Smooth muscle cell (in vitro differentiated cells): ENCODE data around the gene NTPCR. TPM values are rescaled to one million over a fixed set of nuclear protein-coding genes. Genes with fewer than 3 reads are reported as not detected.
A peak's percentile ranks its signal among the peaks of the same experiment; 100 is the strongest.
"Not testable (repeated sequence)": the region's sequence is repeated elsewhere in the genome, so short reads cannot be mapped to it uniquely, and the experiment has no call there.

Source experiments
- DNase-seq: peaks from one replicate; lab custom pipeline; 2025; ENCODE audit not compliant: unreplicated experiment; lab: John Stamatoyannopoulos, UW
- H2AFZ ChIP-seq: fragments of 200-600 bp; sonication (generic); 2 replicates; pipeline ENCODE4 v1.6.0; 2016; ENCODE audit warnings: antibody characterized with exemption, low read depth, mild to moderate bottlenecking
- H3F3A ChIP-seq: fragments of 200-600 bp; sonication (generic); 2 replicates; pipeline ENCODE4 v1.6.0; 2017; ENCODE audit warnings: antibody characterized with exemption, low read depth
- H3K27ac ChIP-seq: fragments of 200-600 bp; sonication (generic); 2 replicates; pipeline ENCODE4 v1.5.1; 2016; ENCODE audit warnings: low read depth, mild to moderate bottlenecking
- H3K27me3 ChIP-seq: fragments of 200-600 bp; sonication (generic); 2 replicates; pipeline ENCODE4 v1.6.1; 2016; ENCODE audit warnings: low read depth, mild to moderate bottlenecking
- H3K36me3 ChIP-seq: fragments of 200-600 bp; sonication (generic); 2 replicates; pipeline ENCODE4 v1.5.1; 2016; ENCODE audit warnings: low read depth
- H3K4me1 ChIP-seq: fragments of 200-600 bp; sonication (generic); 2 replicates; pipeline ENCODE4 v1.5.1; 2016; ENCODE audit warnings: low read depth
- H3K4me2 ChIP-seq: fragments of 200-600 bp; sonication (generic); 2 replicates; pipeline ENCODE4 v1.6.0; 2016; ENCODE audit warnings: mild to moderate bottlenecking
- H3K4me3 ChIP-seq: fragments of 200-600 bp; sonication (generic); 2 replicates; pipeline ENCODE4 v1.5.1; 2016; ENCODE audit warnings: mild to moderate bottlenecking
- H3K79me2 ChIP-seq: fragments of 200-600 bp; sonication (generic); 2 replicates; pipeline ENCODE4 v1.6.0; 2016; ENCODE audit warnings: low read depth, mild to moderate bottlenecking
- H3K9ac ChIP-seq: fragments of 200-600 bp; sonication (generic); 2 replicates; pipeline ENCODE4 v1.6.0; 2016; ENCODE audit warnings: low read depth
- H3K9me3 ChIP-seq: fragments of 200-600 bp; sonication (generic); replicated peaks from 2 replicates; pipeline ENCODE4 v1.5.1; 2016; ENCODE audit warnings: low read depth
- H4K20me1 ChIP-seq: fragments of 200-600 bp; sonication (generic); 2 replicates; pipeline ENCODE4 v1.6.0; 2016; ENCODE audit warnings: low read depth
- CTCF ChIP-seq: fragments of 200-600 bp; sonication (generic); IDR thresholded peaks from 2 replicates; pipeline ENCODE4 v1.5.1; 2017; ENCODE audit warnings: borderline replicate concordance, mild to moderate bottlenecking, antibody characterized with exemption; ENCODE audit not compliant: insufficient read depth, poor library complexity, severe bottlenecking
- WGBS: methylation state at CpG from one replicate; pipeline ENCODE4 v1.1.7; 2016; ENCODE audit warnings: low lambda C conversion rate; 5-methylcytosine and 5-hydroxymethylcytosine counted together
- polyA plus RNA-seq: library from polyadenylated mRNA; unstranded; fragments of >200 nt; fragmentation: Nextera tagmentation; extraction: Ambion mirVana; gene quantifications from 2 replicates; pipeline ENCODE4 v1.2.1, GENCODE V29; 2016
- total RNA-seq: library from RNA; depleted of rRNA; stranded (reverse); fragments of >200 nt; gene quantifications from 2 replicates; pipeline ENCODE4 v1.2.3, GENCODE V29; 2014

NTPCR gene
- total and polyA plus RNA-seq, 2 experiments from 2014 or later: 39.2 to 54.3 TPM

- Histone ChIP-seq H3K36me3 (no peaks in the 10 kb centered on the region), H3K9me3 (no peaks in the 10 kb centered on the region), H3K4me2 (no peak overlapping the region), H3K9ac (no peak overlapping the region), H2AFZ (no peak overlapping the region), H3K79me2 (no peaks in the 10 kb centered on the region), H4K20me1 (no peaks in the 10 kb centered on the region), H3K27ac (no peak overlapping the region), H3K27me3 (no peaks in the 10 kb centered on the region), H3K4me1 (no peaks in the 10 kb centered on the region), H3K4me3 (no peak overlapping the region), H3F3A (peaks cover 11% of the 10 kb centered on the region)
- no peak for DNase-seq
- TF ChIP-seq CTCF: no peak
- 88% methylated on average over 3 of the region's 3 CpGs for WGBS
These were observed 25.5 kb upstream of the NTPCR start for GRCh38 chr1:232924874-232925273.

- H4K20me1 ChIP-seq: no peaks in the 10 kb centered on the region
- H3K9me3 ChIP-seq: no peaks in the 10 kb centered on the region
- H3K4me2 ChIP-seq: peak overlapping the region; percentile 6
- no peak overlapping the region for H3K27ac ChIP-seq
- 54% methylated on average over 5 of the region's 5 CpGs for WGBS
- no peak overlapping the region for H3K9ac ChIP-seq
- H3K27me3 ChIP-seq: no peaks in the 10 kb centered on the region
- H3K79me2 ChIP-seq: no peaks in the 10 kb centered on the region
- H2AFZ ChIP-seq: no peak overlapping the region
- DNase-seq: no peak
- no peaks in the 10 kb centered on the region for H3K4me1 ChIP-seq
- H3K4me3 ChIP-seq: no peak overlapping the region
- H3K36me3 ChIP-seq: no peaks in the 10 kb centered on the region
- TF ChIP-seq CTCF: no peak
- peaks cover 11% of the 10 kb centered on the region for H3F3A ChIP-seq
These were observed 24.8 kb upstream of the NTPCR start for GRCh38 chr1:232925421-232926220.

- H3K4me2 ChIP-seq, H3K27me3 ChIP-seq, H3K9ac ChIP-seq, H3K36me3 ChIP-seq, H2AFZ ChIP-seq, H3K4me1 ChIP-seq, H3K4me3 ChIP-seq, DNase-seq, H4K20me1 ChIP-seq, H3K9me3 ChIP-seq, H3K79me2 ChIP-seq, H3K27ac ChIP-seq: not testable (repeated sequence)
- WGBS: 94% methylated on average over 6 of the region's 6 CpGs
- peaks cover 11% of the 10 kb centered on the region for H3F3A ChIP-seq
These were observed 23.2 kb upstream of the NTPCR start for GRCh38 chr1:232927166-232927565.

GRCh38 chr1:232927830-232928505, 22.4 kb upstream of the NTPCR start:
- Histone ChIP-seq H3K79me2 (no peaks in the 10 kb centered on the region), H2AFZ (no peak overlapping the region), H3K27me3 (no peaks in the 10 kb centered on the region), H3K36me3 (no peaks in the 10 kb centered on the region), H3K9ac (no peak overlapping the region), H3K4me3 (no peak overlapping the region), H3K9me3 (no peaks in the 10 kb centered on the region), H3K4me1 (no peaks in the 10 kb centered on the region), H3F3A (peaks cover 11% of the 10 kb centered on the region), H3K27ac (no peak overlapping the region), H3K4me2 (no peak overlapping the region), H4K20me1 (no peaks in the 10 kb centered on the region)
- 95% methylated on average over 4 of the region's 4 CpGs for WGBS
- no peak for DNase-seq
- TF ChIP-seq CTCF: no peak
